ENCODE results near the gene DNAH9. TPM values are rescaled to one million over a fixed set of nuclear protein-coding genes. Genes with fewer than 3 reads are reported as not detected.
"Not testable (repeated sequence)": the region's sequence is repeated elsewhere in the genome, so short reads cannot be mapped to it uniquely, and the experiment has no call there.

DNAH9 gene
- total RNA-seq, 1 experiment from 2014 or later, result 0.54 TPM

- no peak for DNase-seq (ENCODE audit: low spot score)
Observed at GRCh38 chr17:11954936-11955335, 356.7 kb downstream of the DNAH9 start.

GRCh38 chr17:11969565-11969964 lies 371.3 kb downstream of the DNAH9 start:
- no peak for DNase-seq (ENCODE audit: low spot score)

- DNase-seq (ENCODE audit: low spot score), result not testable (repeated sequence)
Observed at GRCh38 chr17:11972741-11973140, 374.5 kb downstream of the DNAH9 start.

- no peak for DNase-seq (ENCODE audit: low spot score)
Observed at GRCh38 chr17:11979795-11980194, 381.5 kb downstream of the DNAH9 start.

GRCh38 chr17:11980813-11981212 lies 382.5 kb downstream of the DNAH9 start:
- DNase-seq (ENCODE audit: low spot score), result no peak

GRCh38 chr17:11981862-11982261 lies 383.6 kb downstream of the DNAH9 start:
- DNase-seq (ENCODE audit: low spot score), result no peak

- DNase-seq (ENCODE audit: low spot score), result no peak
Observed at GRCh38 chr17:11986179-11986941, 388.1 kb downstream of the DNAH9 start.

- peak; percentile 20 for DNase-seq (ENCODE audit: low spot score)
Observed at GRCh38 chr17:11986942-11987329, 388.7 kb downstream of the DNAH9 start.

GRCh38 chr17:11990363-11990983 lies 392.2 kb downstream of the DNAH9 start:
- no peak for DNase-seq (ENCODE audit: low spot score)

- DNase-seq (ENCODE audit: low spot score), result no peak
Observed at GRCh38 chr17:11991461-11991860, 393.2 kb downstream of the DNAH9 start.

- peak; percentile 3 for DNase-seq (ENCODE audit: low spot score)
Observed at GRCh38 chr17:11996722-11997146, 398.5 kb downstream of the DNAH9 start.

- DNase-seq (ENCODE audit: low spot score), result peak; percentile 83
Observed at GRCh38 chr17:11997147-11997971, 399.1 kb downstream of the DNAH9 start, which contains the start of gene ZNF18. Gene ZNF18, minus strand, starts transcription at chr17:11997475. Its CDS starts 4,646 bp downstream, at chr17:11992829.

GRCh38 chr17:11997972-11998233 lies 399.6 kb downstream of the DNAH9 start:
- DNase-seq (ENCODE audit: low spot score), result no peak

- no peak for DNase-seq (ENCODE audit: low spot score)
Observed at GRCh38 chr17:11999696-12000095, 401.4 kb downstream of the DNAH9 start.

GRCh38 chr17:12007466-12007865 lies 409.2 kb downstream of the DNAH9 start:
- no peak for DNase-seq (ENCODE audit: low spot score)
